Effector memory CD4-positive, alpha-beta T cell (primary cell): ENCODE measurements around the gene ITFG1.
A peak's percentile ranks its signal among the peaks of the same experiment; 100 is the strongest.
"Not testable (repeated sequence)": the region's sequence is repeated elsewhere in the genome, so short reads cannot be mapped to it uniquely, and the experiment has no call there.

Source experiments
- DNase-seq, 3 donors: peaks; one replicate each; pipeline ENCODE4 v3.0.0-alpha.2; 2020
- H3K27ac ChIP-seq: 2 replicates; pipeline ENCODE4 v1.7.0; 2013; ENCODE audit warnings: mild to moderate bottlenecking, low read length, moderate library complexity; ENCODE audit not compliant: insufficient read depth, poor library complexity, severe bottlenecking
- H3K27me3 ChIP-seq: replicated peaks from 2 replicates; pipeline ENCODE4 v1.7.0; 2013; ENCODE audit warnings: mild to moderate bottlenecking, low read length; ENCODE audit not compliant: insufficient read depth, control insufficient read depth, poor library complexity, severe bottlenecking
- H3K36me3 ChIP-seq: 2 replicates; pipeline ENCODE4 v1.7.0; 2013; ENCODE audit warnings: mild to moderate bottlenecking, low read length, moderate library complexity; ENCODE audit not compliant: control insufficient read depth, insufficient read depth
- H3K4me1 ChIP-seq: 2 replicates; pipeline ENCODE4 v1.7.0; 2013; ENCODE audit warnings: low read length, mild to moderate bottlenecking; ENCODE audit not compliant: control insufficient read depth, insufficient read depth, poor library complexity, severe bottlenecking
- H3K4me3 ChIP-seq: 2 replicates; pipeline ENCODE4 v1.7.0; 2013; ENCODE audit warnings: low read length, low read depth, mild to moderate bottlenecking; ENCODE audit not compliant: insufficient read depth, poor library complexity, severe bottlenecking
- H3K9me3 ChIP-seq: 2 replicates; pipeline ENCODE4 v1.7.0; 2013; ENCODE audit warnings: mild to moderate bottlenecking, low read length, moderate library complexity; ENCODE audit not compliant: control insufficient read depth

The ITFG1 gene

DNA sequence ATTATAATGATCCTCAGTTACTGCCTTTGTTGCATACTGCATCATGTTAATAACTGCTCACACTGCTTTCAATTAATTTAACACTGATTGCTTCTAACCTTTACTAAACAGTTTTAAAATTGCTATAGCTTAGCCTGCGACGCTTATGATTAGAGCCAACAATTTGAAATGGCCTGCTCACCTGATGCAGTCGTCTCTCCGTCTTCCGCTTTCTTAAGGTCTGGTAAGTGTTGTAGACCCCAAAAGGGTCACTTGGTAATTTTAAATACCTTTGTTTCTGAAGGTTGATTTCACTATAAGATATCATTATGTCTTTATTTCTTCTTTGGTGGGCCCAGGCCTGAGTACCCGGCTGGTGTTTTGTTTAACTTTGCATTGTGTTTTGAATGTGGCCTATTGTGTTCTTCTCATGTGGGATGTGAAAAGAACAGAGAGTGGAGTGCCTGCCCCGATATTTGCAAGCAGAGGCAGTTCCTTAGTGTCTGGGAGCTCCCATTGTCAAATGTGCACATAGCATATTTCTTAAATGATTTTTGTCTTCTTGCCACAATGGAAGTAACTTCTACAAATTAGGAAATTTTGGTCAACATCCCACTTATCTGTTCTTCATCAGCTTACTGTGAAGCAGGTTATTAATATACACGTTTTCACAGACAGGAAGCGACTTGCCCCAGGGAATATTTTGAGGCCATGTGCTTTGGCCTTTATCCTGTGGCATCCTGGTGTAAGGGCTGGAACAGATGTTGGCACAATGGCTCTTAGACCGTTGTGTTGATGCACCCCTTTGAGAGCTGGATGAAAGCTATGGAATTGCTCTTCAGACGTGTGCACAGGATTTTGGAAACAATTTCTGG is 3.1 kb upstream of the ITFG1 start:
- Histone ChIP-seq H3K4me1 (peaks cover 21% of the 10 kb centered on the region), H3K4me3 (no peak overlapping the region), H3K27me3 (no peaks in the 10 kb centered on the region), H3K36me3 (no peaks in the 10 kb centered on the region), H3K27ac (no peak overlapping the region), H3K9me3 (no peaks in the 10 kb centered on the region)
- DNase-seq, result no peak

DNA sequence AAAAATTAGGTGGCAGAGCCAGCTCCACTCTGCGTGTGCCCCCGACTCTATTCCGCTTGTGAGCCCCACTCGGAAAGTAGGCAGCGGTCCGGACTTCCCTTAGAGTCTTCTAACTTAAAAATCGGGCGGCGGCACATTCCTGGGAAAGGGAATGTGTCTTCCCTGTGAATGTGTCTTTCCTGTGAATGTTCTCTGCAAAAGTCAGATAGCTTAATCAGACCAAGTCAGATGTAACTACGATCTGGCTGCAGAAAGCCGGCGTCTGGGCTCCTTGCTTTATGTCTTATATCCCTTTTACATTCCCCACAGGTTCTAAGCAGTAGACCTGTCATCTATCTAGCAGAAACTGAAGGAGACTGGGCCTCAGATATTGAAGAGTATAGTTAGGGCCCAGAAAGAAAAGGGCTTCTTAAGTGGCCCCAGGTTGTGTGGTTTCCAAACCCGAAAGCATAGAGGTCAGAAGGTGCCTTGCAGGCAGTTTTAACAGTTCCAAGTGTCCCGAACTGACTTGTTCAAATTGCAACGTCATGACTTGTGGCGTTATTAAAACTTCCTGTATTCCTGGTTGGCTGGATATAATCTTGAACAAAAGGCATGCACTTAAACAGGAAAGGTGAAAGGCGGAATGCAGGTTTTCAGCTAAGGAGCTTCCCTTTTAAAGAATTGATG is 869 bp upstream of the ITFG1 start:
- peaks cover 21% of the 10 kb centered on the region for H3K4me1 ChIP-seq

DNA sequence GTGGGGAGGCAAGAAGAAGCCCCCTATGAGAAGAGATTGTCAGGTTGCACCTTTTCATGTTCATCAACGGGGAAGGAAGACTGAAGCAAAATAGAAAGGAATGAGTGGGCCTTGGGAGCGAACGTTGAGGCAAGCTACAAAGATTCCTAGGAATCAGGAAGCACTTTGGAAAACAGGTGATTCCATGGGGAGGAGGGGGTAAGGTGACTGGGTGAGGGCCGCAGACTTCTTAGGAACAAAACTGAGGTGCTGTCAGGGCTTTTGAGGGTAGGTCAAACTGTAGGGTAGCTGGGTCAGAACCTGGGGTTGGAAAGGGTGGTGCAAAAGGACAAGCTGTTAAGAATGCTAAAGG is 528 bp downstream of the ITFG1 start:
- DNase-seq, result no peak
- Histone ChIP-seq H3K27me3 (no peaks in the 10 kb centered on the region), H3K4me1 (peaks cover 21% of the 10 kb centered on the region), H3K9me3 (no peaks in the 10 kb centered on the region), H3K36me3 (no peaks in the 10 kb centered on the region), H3K4me3 (peak overlapping the region; percentile 71), H3K27ac (peak overlapping the region; percentile 74)

More for the DNA sequence above, 869 bp upstream of the ITFG1 start:
- Histone ChIP-seq H3K27ac (peak overlapping the region; percentile 74), H3K9me3 (no peaks in the 10 kb centered on the region), H3K27me3 (no peaks in the 10 kb centered on the region), H3K4me3 (peak overlapping the region; percentile 71), H3K36me3 (no peaks in the 10 kb centered on the region)
- DNase-seq, result no peak

DNA sequence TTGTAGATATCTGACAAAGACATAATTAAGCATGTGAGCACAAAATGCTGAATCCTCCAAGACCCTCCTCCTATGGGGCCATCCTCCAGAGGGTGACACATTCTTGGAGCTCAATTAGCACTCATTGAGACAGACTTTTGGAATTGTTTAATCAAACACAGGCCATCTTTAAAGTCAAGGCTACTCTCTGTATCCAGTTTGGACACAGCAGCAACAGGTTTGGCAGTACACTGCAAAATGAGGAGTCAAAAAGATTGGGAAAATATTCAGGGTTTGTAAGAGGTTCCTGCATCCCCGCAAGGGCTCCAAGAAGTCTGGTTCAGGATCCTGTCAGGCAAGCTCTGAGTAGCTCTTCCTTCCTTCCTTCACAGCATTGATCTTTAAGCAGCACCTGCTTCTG is 1.3 kb downstream of the ITFG1 start:
- H3K36me3 ChIP-seq, result no peaks in the 10 kb centered on the region
- peaks cover 21% of the 10 kb centered on the region for H3K4me1 ChIP-seq
- no peaks in the 10 kb centered on the region for H3K9me3 ChIP-seq
- H3K27ac ChIP-seq, result no peak overlapping the region
- DNase-seq, result no peak
- H3K4me3 ChIP-seq, result no peak overlapping the region
- no peaks in the 10 kb centered on the region for H3K27me3 ChIP-seq

DNA sequence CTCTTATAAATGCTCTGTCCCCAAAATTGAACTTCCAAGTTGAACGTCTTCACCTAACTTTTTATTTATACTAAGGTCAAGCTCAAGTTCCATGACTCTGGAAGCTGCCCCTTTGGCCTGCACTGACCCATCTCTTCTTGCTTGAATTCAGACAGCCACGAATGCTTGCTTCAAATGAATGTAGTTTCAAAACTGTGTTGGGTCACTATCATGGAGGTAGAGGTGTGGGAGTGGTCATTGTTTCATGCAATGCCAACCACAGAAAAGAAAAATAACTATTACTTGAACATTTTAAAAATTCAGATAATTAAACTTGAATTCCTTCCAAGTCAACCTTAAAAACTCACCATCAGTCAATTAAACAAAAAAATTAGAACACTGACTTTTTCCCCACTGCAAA is 2.5 kb downstream of the ITFG1 start:
- DNase-seq, result no peak
- peaks cover 7% of the 10 kb centered on the region for H3K36me3 ChIP-seq
- H3K9me3 ChIP-seq, result no peaks in the 10 kb centered on the region
- peaks cover 21% of the 10 kb centered on the region for H3K4me1 ChIP-seq
- H3K27ac ChIP-seq, result no peak overlapping the region
- H3K4me3 ChIP-seq, result no peak overlapping the region
- H3K27me3 ChIP-seq, result no peaks in the 10 kb centered on the region

DNA sequence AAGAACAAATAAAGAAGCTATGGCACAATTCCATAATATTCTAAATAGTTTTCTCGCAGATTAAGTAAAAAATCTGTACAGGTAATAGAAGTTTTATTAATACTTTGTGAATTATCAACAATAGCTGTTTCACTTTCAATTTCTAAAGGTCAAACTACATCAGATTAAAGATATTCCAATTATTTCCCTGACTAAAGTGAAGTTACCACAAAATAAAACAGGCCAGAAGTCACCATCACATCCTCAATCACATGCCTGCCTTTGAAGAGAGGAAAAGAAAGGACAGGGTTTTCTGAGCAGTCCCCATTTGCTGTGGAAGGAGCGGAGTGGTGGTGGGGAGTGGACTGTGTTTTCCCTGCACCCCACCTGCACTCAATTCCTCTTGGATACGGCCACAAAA is 11.1 kb downstream of the ITFG1 start:
- DNase-seq, result no peak
- no peak overlapping the region for H3K27ac ChIP-seq
- H3K4me1 ChIP-seq, result no peaks in the 10 kb centered on the region
- H3K27me3 ChIP-seq, result no peaks in the 10 kb centered on the region
- peaks cover 36% of the 10 kb centered on the region for H3K36me3 ChIP-seq
- H3K9me3 ChIP-seq, result no peaks in the 10 kb centered on the region
- H3K4me3 ChIP-seq, result no peak overlapping the region

DNA sequence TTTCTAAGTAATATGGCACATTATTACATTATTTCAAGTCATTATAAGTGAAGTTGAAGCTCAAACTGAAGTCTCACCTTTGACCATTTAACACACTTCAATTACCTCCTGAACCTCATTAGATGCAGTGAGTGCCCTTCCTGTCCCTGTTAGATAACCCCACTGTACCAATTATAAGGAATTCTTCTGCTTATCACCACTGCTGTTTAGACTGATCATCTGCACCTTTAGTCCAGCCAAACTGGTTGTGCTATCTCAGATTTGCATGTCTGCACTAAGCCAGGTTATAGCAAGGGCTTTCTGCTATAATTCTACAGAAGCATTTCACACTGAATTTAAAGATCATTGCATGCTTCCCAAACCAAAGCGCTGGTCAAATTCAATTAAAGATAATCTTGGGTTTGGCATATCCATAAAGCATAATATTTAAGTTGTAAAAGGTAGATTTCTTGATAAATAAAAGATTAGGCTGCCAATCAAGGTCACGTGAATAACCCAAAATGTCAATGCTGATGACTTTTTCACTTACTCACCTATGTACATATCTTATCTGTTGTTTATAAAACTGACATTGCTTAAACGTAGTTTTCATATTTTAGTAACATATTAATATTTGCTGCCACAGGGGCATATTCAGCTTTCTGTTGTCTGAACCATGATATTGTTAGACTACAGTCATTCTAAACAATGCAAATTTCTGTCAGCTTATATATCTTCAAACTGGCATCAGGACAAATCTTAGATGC is 11.9 kb downstream of the ITFG1 start:
- no peak overlapping the region for H3K4me3 ChIP-seq
- H3K27ac ChIP-seq, result no peak overlapping the region
- no peaks in the 10 kb centered on the region for H3K9me3 ChIP-seq
- no peaks in the 10 kb centered on the region for H3K27me3 ChIP-seq
- H3K4me1 ChIP-seq, result no peaks in the 10 kb centered on the region
- H3K36me3 ChIP-seq, result peaks cover 36% of the 10 kb centered on the region
- no peak for DNase-seq

DNA sequence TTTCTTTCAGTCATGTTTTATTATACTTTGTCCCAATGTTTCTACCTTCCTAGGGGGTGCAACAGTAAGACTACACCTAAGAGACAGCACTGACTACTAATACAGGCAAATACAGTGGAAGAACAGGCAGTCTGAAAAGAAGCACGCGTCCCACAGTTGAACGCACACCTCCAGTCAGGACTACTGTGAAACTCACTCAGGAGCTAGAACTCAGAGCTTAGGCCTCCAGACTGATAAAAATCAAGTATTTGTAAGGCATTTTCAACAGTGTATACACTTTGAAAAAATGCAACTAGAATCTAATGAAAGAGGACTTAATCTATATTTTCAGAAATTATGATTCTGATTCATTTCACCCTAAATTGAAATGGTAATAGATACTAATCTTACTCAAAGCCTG is 14.4 kb downstream of the ITFG1 start:
- Histone ChIP-seq H3K9me3 (no peaks in the 10 kb centered on the region), H3K27ac (no peak overlapping the region), H3K27me3 (no peaks in the 10 kb centered on the region), H3K4me1 (no peaks in the 10 kb centered on the region), H3K36me3 (peaks cover 12% of the 10 kb centered on the region), H3K4me3 (no peak overlapping the region)
- DNase-seq, result no peak

DNA sequence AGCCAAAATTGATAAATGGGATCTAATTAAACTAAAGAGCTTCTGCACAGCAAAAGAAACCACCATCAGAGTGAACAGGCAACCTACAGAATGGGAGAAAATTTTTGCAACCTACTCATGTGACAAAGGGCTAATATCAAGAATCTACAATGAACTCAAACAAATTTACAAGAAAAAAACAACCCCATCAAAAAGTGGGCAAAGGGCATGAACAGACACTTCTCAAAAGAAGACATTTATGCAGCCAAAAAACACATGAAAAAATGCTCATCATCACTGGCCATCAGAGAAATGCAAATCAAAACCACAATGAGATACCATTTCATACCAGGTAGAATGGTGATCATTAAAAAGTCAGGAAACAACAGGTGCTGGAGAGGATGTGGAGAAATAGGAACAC is 18.0 kb downstream of the ITFG1 start:
- not testable (repeated sequence) for H3K4me1 ChIP-seq, H3K36me3 ChIP-seq, H3K9me3 ChIP-seq, H3K4me3 ChIP-seq, DNase-seq, H3K27ac ChIP-seq, H3K27me3 ChIP-seq

DNA sequence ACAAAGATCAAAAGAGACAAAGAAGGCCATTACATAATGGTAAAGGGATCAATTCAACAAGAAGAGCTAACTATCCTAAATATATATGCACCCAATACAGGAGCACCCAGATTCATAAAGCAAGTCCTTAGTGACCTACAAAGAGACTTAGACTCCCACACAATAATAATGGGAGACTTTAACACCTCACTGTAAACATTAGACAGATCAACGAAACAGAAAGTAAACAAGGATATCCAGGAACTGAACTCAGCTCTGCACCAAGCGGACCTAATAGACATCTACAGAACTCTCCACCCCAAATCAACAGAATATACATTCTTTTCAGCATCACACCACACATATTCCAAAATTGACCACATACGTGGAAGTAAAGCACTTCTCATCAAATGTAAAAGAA is 20.8 kb downstream of the ITFG1 start:
- H3K27ac ChIP-seq, H3K36me3 ChIP-seq, H3K4me1 ChIP-seq, H3K27me3 ChIP-seq, H3K9me3 ChIP-seq, DNase-seq, H3K4me3 ChIP-seq: not testable (repeated sequence)
